ENCODE results near the gene ANXA8L1.
"Not testable (repeated sequence)": the region's sequence is repeated elsewhere in the genome, so short reads cannot be mapped to it uniquely, and the experiment has no call there.

Gene ANXA8L1

GRCh38 chr10:46375406-46375805, at the start of gene ANXA8L1:
ANXA8L1 (plus strand) TSS chr10:46375776; CDS start chr10:46375852, 76 bp downstream.
- not testable (repeated sequence) for DNase-seq

GRCh38 chr10:46326066-46326465, 49.5 kb upstream of the ANXA8L1 start:
- no peak for DNase-seq

- no peak for DNase-seq
Measured at GRCh38 chr10:46326971-46327370, 48.6 kb upstream of the ANXA8L1 start.

GRCh38 chr10:46327685-46328084, 47.9 kb upstream of the ANXA8L1 start:
- no peak for DNase-seq

- no peak for DNase-seq
Measured at GRCh38 chr10:46328853-46329689, 46.5 kb upstream of the ANXA8L1 start.

GRCh38 chr10:46329690-46330016, 45.9 kb upstream of the ANXA8L1 start:
- no peak for DNase-seq

GRCh38 chr10:46330894-46331293, 44.7 kb upstream of the ANXA8L1 start:
- DNase-seq, result no peak

GRCh38 chr10:46365484-46365883, 10.1 kb upstream of the ANXA8L1 start:
- DNase-seq, result not testable (repeated sequence)

GRCh38 chr10:46367209-46367608, 8.4 kb upstream of the ANXA8L1 start:
- not testable (repeated sequence) for DNase-seq

- DNase-seq, result not testable (repeated sequence)
Measured at GRCh38 chr10:46367666-46368240, 7.8 kb upstream of the ANXA8L1 start.

GRCh38 chr10:46368956-46369355, 6.6 kb upstream of the ANXA8L1 start:
- not testable (repeated sequence) for DNase-seq

GRCh38 chr10:46374410-46374809, 1.2 kb upstream of the ANXA8L1 start:
- not testable (repeated sequence) for DNase-seq

- DNase-seq, result not testable (repeated sequence)
Measured at GRCh38 chr10:46377022-46377421, 1.4 kb downstream of the ANXA8L1 start.

- DNase-seq, result not testable (repeated sequence)
Measured at GRCh38 chr10:46377651-46378050, 2.1 kb downstream of the ANXA8L1 start.

- DNase-seq, result not testable (repeated sequence)
Measured at GRCh38 chr10:46378108-46378507, 2.5 kb downstream of the ANXA8L1 start.

GRCh38 chr10:46379233-46379848, 3.8 kb downstream of the ANXA8L1 start:
- DNase-seq, result not testable (repeated sequence)

GRCh38 chr10:46385858-46386257, 10.3 kb downstream of the ANXA8L1 start:
- DNase-seq, result not testable (repeated sequence)

- DNase-seq, result not testable (repeated sequence)
Measured at GRCh38 chr10:46386694-46387093, 11.1 kb downstream of the ANXA8L1 start.

- DNase-seq, result not testable (repeated sequence)
Measured at GRCh38 chr10:46387309-46387902, 11.8 kb downstream of the ANXA8L1 start.

GRCh38 chr10:46391422-46391821, 15.8 kb downstream of the ANXA8L1 start:
- not testable (repeated sequence) for DNase-seq

- DNase-seq, result not testable (repeated sequence)
Measured at GRCh38 chr10:46396441-46397279, 21.1 kb downstream of the ANXA8L1 start.

GRCh38 chr10:46397767-46398166, 22.2 kb downstream of the ANXA8L1 start:
- DNase-seq, result not testable (repeated sequence)

Data from NK-92 treated with Interleukin-12 subunit alpha and Interleukin-12 subunit beta, amount 100 ng/mL, for 24 hours (cell line).